MM.1S (cell line): Measurements from ENCODE around the gene SMG6.

Experiments
- CTCF ChIP-seq: fragments of 300-600 bp; sonication (generic); IDR thresholded peaks from 2 replicates; pipeline ENCODE4 v1.5.1; 2016; ENCODE audit warnings: antibody characterized with exemption, low read length, mixed read lengths
- EZH2 ChIP-seq: fragments of 300-600 bp; sonication (generic); optimal IDR thresholded peaks from 2 replicates; pipeline ENCODE3; 2017; ENCODE audit warnings: low read depth, mild to moderate bottlenecking, antibody characterized with exemption, low read length, mixed read lengths
- EZH2phosphoT487 ChIP-seq: fragments of 300-600 bp; sonication (generic); IDR thresholded peaks from 2 replicates; pipeline ENCODE4 v1.6.1; 2018; ENCODE audit warnings: antibody characterized with exemption, low read length

GRCh38 chr17:2178798-2179501 is 124.6 kb downstream of the SMG6 start:
- no peak for TF ChIP-seq CTCF
- no peak for TF ChIP-seq EZH2phosphoT487
- TF ChIP-seq EZH2: no peak
